Measurements from ENCODE around the gene PNKD.

PNKD gene

GRCh38 chr2:218229239-218229638 lies 41.1 kb upstream of the PNKD start:
- H3K27me3 ChIP-seq (ENCODE audit: control insufficient read depth, low read length) = no peaks in the 10 kb centered on the region
- peaks cover 90% of the 10 kb centered on the region for H3K36me3 ChIP-seq (ENCODE audit: control insufficient read depth, low read length)
- H4K20me1 ChIP-seq (ENCODE audit: control insufficient read depth, insufficient read depth, low read depth, low read length) = peaks cover 18% of the 10 kb centered on the region
- H3K4me2 ChIP-seq (ENCODE audit: low read length) = peak overlapping the region; percentile 36
- H3K27ac ChIP-seq (ENCODE audit: low read depth, low read length) = peak overlapping the region; percentile 37
- H3K9me2 ChIP-seq (replicated peaks; ENCODE audit: control insufficient read depth, low read length) = no peaks in the 10 kb centered on the region
- H3K79me2 ChIP-seq (ENCODE audit: control insufficient read depth, low read length) = peaks cover 76% of the 10 kb centered on the region
- H3K9me3 ChIP-seq (ENCODE audit: control insufficient read depth, insufficient read depth, low read length) = no peaks in the 10 kb centered on the region
- no peak overlapping the region; the same call in 1 of the 2 replicates for H3K4me3 ChIP-seq (ENCODE audit: low read length)
- peaks cover 60% of the 10 kb centered on the region for H3K4me1 ChIP-seq (ENCODE audit: control insufficient read depth, low read length)
- TF ChIP-seq EZH2phosphoT487 (IDR thresholded peaks at IDR 0.05; ENCODE audit: borderline replicate concordance, low read length) = no peak
- TF ChIP-seq CTCF (IDR thresholded peaks at IDR 0.05; ENCODE audit: low read depth, low read length, poor library complexity, severe bottlenecking) = no peak
- peaks cover 12% of the 10 kb centered on the region for H3F3A ChIP-seq (ENCODE audit: control insufficient read depth, insufficient read depth)

DNA sequence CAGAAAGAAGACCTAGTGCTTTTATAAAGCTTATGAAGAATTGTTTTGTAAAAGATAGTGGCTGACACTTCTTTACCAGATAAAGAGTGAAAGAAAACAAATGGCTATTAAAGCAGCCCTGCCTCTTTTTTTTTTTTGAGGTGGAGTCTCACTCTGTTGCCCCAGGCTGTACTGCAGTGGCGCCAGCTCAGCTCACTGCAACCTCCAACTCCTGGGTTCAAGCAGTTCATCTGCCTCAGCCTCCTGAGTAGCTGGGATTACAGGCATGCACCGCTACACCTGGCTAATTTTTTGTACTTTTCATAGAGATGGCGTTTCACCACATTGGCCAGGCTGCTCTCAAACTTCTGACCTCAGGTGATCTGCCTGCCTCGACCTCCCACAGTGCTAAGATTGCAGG lies 40.5 kb upstream of the PNKD start:
- Histone ChIP-seq H3K9me3 (ENCODE audit: control insufficient read depth, insufficient read depth, low read length) (no peaks in the 10 kb centered on the region), H4K20me1 (ENCODE audit: control insufficient read depth, insufficient read depth, low read depth, low read length) (peaks cover 12% of the 10 kb centered on the region; the same call in 1 of the 2 replicates), H3K36me3 (ENCODE audit: control insufficient read depth, low read length) (peaks cover 90% of the 10 kb centered on the region), H3K4me1 (ENCODE audit: control insufficient read depth, low read length) (peaks cover 53% of the 10 kb centered on the region), H3K79me2 (ENCODE audit: control insufficient read depth, low read length) (peaks cover 70% of the 10 kb centered on the region), H3K27me3 (ENCODE audit: control insufficient read depth, low read length) (no peaks in the 10 kb centered on the region), H3K9me2 (replicated peaks; ENCODE audit: control insufficient read depth, low read length) (no peaks in the 10 kb centered on the region), H3F3A (ENCODE audit: control insufficient read depth, insufficient read depth) (peaks cover 10% of the 10 kb centered on the region), H3K4me3 (ENCODE audit: low read length) (no peak overlapping the region), H3K4me2 (ENCODE audit: low read length) (no peak overlapping the region), H3K27ac (ENCODE audit: low read depth, low read length) (peak overlapping the region; percentile 37)
- no peak for TF ChIP-seq EZH2phosphoT487 (IDR thresholded peaks at IDR 0.05; ENCODE audit: borderline replicate concordance, low read length)

- no peaks in the 10 kb centered on the region for H3K27me3 ChIP-seq (ENCODE audit: control insufficient read depth, low read length)
- peaks cover 43% of the 10 kb centered on the region for H3K4me1 ChIP-seq (ENCODE audit: control insufficient read depth, low read length)
- peak; percentile 43 for TF ChIP-seq CTCF (IDR thresholded peaks at IDR 0.05; ENCODE audit: low read depth, low read length, poor library complexity, severe bottlenecking)
- no peak for TF ChIP-seq EZH2phosphoT487 (IDR thresholded peaks at IDR 0.05; ENCODE audit: borderline replicate concordance, low read length)
- peaks cover 90% of the 10 kb centered on the region for H3K36me3 ChIP-seq (ENCODE audit: control insufficient read depth, low read length)
- H3K4me3 ChIP-seq (ENCODE audit: low read length) = no peak overlapping the region
- no peak overlapping the region for H3K4me2 ChIP-seq (ENCODE audit: low read length)
- no peak overlapping the region for H3K27ac ChIP-seq (ENCODE audit: low read depth, low read length)
- peaks cover 7% of the 10 kb centered on the region; the same call in 1 of the 2 replicates for H4K20me1 ChIP-seq (ENCODE audit: control insufficient read depth, insufficient read depth, low read depth, low read length)
- peaks cover 60% of the 10 kb centered on the region for H3K79me2 ChIP-seq (ENCODE audit: control insufficient read depth, low read length)
- H3K9me3 ChIP-seq (ENCODE audit: control insufficient read depth, insufficient read depth, low read length) = no peaks in the 10 kb centered on the region
- peaks cover 10% of the 10 kb centered on the region for H3F3A ChIP-seq (ENCODE audit: control insufficient read depth, insufficient read depth)
- no peaks in the 10 kb centered on the region for H3K9me2 ChIP-seq (replicated peaks; ENCODE audit: control insufficient read depth, low read length)
Measured at GRCh38 chr2:218230882-218231281, 39.4 kb upstream of the PNKD start.

GRCh38 chr2:218233543-218233942 lies 36.8 kb upstream of the PNKD start:
- Histone ChIP-seq H3K4me3 (ENCODE audit: low read length) (no peak overlapping the region), H3K27ac (ENCODE audit: low read depth, low read length) (no peak overlapping the region), H3K27me3 (ENCODE audit: control insufficient read depth, low read length) (no peaks in the 10 kb centered on the region), H3K4me1 (ENCODE audit: control insufficient read depth, low read length) (peaks cover 22% of the 10 kb centered on the region), H3K4me2 (ENCODE audit: low read length) (no peak overlapping the region), H3F3A (ENCODE audit: control insufficient read depth, insufficient read depth) (peaks cover 7% of the 10 kb centered on the region), H3K9me3 (ENCODE audit: control insufficient read depth, insufficient read depth, low read length) (no peaks in the 10 kb centered on the region), H4K20me1 (ENCODE audit: control insufficient read depth, insufficient read depth, low read depth, low read length) (0 out of 2 replicates have a peak, but pooled peaks cover 3% of the 10 kb centered on the region), H3K9me2 (replicated peaks; ENCODE audit: control insufficient read depth, low read length) (no peaks in the 10 kb centered on the region), H3K36me3 (ENCODE audit: control insufficient read depth, low read length) (peaks cover 90% of the 10 kb centered on the region), H3K79me2 (ENCODE audit: control insufficient read depth, low read length) (peaks cover 37% of the 10 kb centered on the region)
- TF ChIP-seq EZH2phosphoT487 (IDR thresholded peaks at IDR 0.05; ENCODE audit: borderline replicate concordance, low read length) (no peak), CTCF (IDR thresholded peaks at IDR 0.05; ENCODE audit: low read depth, low read length, poor library complexity, severe bottlenecking) (no peak)
